GM12878 (cell line): Measurements from ENCODE around the gene ADAMTSL1. TPM values are rescaled to one million over a fixed set of nuclear protein-coding genes. Genes with fewer than 3 reads are reported as not detected.

ENCODE experiments used
- CTCF ChIP-seq, 3 experiments: IDR thresholded peaks in 2 of 3; conservative IDR thresholded peaks in 1 of 3; 2 replicates each; pipeline ENCODE4 v1.5.1; 2011; ENCODE audit warnings: low read depth in 3 of 3, low read length in 3 of 3, mild to moderate bottlenecking in 3 of 3, control low read depth in 2 of 3, moderate library complexity in 2 of 3, inconsistent platforms in 1 of 3, mixed read lengths in 1 of 3; ENCODE audit not compliant: control insufficient read depth in 2 of 3, insufficient read depth in 1 of 3; ENCODE audit errors: extremely low read depth in 1 of 3
- ETV6 ChIP-seq, 2 experiments: fragments of 450-650 bp in 1 of 2; IDR thresholded peaks in 1 of 2; conservative IDR thresholded peaks in 1 of 2; 2 replicates each; pipeline ENCODE4 v1.6.1; 2014; ENCODE audit warnings: antibody characterized with exemption in 1 of 2, borderline replicate concordance in 1 of 2, low read depth in 1 of 2, mild to moderate bottlenecking in 1 of 2, moderate library complexity in 1 of 2
- GABPA ChIP-seq: IDR thresholded peaks from 2 replicates; pipeline ENCODE4 v1.6.1; 2014; ENCODE audit warnings: antibody characterized with exemption, low read depth, mild to moderate bottlenecking, inconsistent platforms
- POLR2A ChIP-seq: IDR thresholded peaks from 2 replicates; pipeline ENCODE4 v1.6.1; 2011; ENCODE audit warnings: low read depth, mild to moderate bottlenecking, low read length
- RUNX3 ChIP-seq: IDR thresholded peaks from 2 replicates; pipeline ENCODE4 v1.6.1; 2012; ENCODE audit warnings: low read length, inconsistent platforms
- SUZ12 ChIP-seq: fragments of 200-600 bp; sonication (generic); IDR thresholded peaks from one replicate; pipeline ENCODE4 v1.6.1; 2018; ENCODE audit warnings: antibody characterized with exemption, mild to moderate bottlenecking; ENCODE audit not compliant: unreplicated experiment
- ZBTB4 ChIP-seq: fragments of 450-650 bp; formaldehyde crosslinking; IDR thresholded peaks from 2 replicates; pipeline ENCODE4 v1.4.0; 2022; ENCODE audit warnings: mild to moderate bottlenecking, moderate library complexity
- ZNF207 ChIP-seq: fragments of 450-650 bp; IDR thresholded peaks from 2 replicates; pipeline ENCODE4 v1.6.1; 2014; ENCODE audit warnings: antibody characterized with exemption, mild to moderate bottlenecking, borderline replicate concordance
- ZNF384 ChIP-seq: IDR thresholded peaks from 2 replicates; pipeline ENCODE4 v1.6.1; 2012; ENCODE audit warnings: low read depth, mild to moderate bottlenecking, low read length, improper control_type of control experiment, borderline replicate concordance
- polyA plus RNA-seq, 11 experiments: library from polyadenylated mRNA; depleted of rRNA in 4 of 11; unstranded in 6 of 11; stranded (reverse) in 5 of 11; fragments of >200 nt; fragmentation: Nextera tagmentation in 4 of 11; fragmentation: Illumina TruSeq in 1 of 11; extraction: Ambion mirVana in 4 of 11; extraction: Trizol in 1 of 11; gene quantifications; 1 replicate in 1 of 11; 2 replicates in 10 of 11; pipeline versions ENCODE4 v1.2.1 to v1.2.3, GENCODE V29; 2011 to 2016; ENCODE audit warnings: inconsistent platforms in 2 of 11, missing spikeins in 2 of 11, low read depth in 1 of 11
- total RNA-seq, 4 experiments: library from RNA; depleted of rRNA in 3 of 4; stranded (reverse); fragments of >200 nt in 3 of 4; fragmentation: Illumina TruSeq in 1 of 4; extraction: Trizol in 1 of 4; gene quantifications; 2 replicates each; pipeline versions ENCODE4 v1.2.1 to v1.2.3, GENCODE V29; 2013 to 2021

ADAMTSL1 gene
- total and polyA plus RNA-seq, 10 of the 15 experiments (the other 5 are each of a cell fraction or from before 2014, with no cell fraction given), result 0.01 to 0.10 (median 0.07) TPM; not detected in 6

- no peak for TF ChIP-seq GABPA
- TF ChIP-seq RUNX3, result no peak
- TF ChIP-seq ETV6 (conservative IDR thresholded peaks at IDR 0.05 in 1 of 2, IDR thresholded peaks at IDR 0.05 in 1 of 2; ENCODE audit: borderline replicate concordance in 1 of 2, low read depth in 1 of 2), result no peak
- no peak for TF ChIP-seq SUZ12
- no peak for TF ChIP-seq POLR2A
- no peak for TF ChIP-seq ZBTB4 (CRISPR knock-in tag)
- no peak for TF ChIP-seq ZNF384
- no peak for TF ChIP-seq CTCF (IDR thresholded peaks at IDR 0.05 in 2 of 3, conservative IDR thresholded peaks at IDR 0.05 in 1 of 3; ENCODE audit: control insufficient read depth in 2 of 3, extremely low read depth in 1 of 3, insufficient read depth in 1 of 3, low read depth in 3 of 3, low read length in 3 of 3)
- TF ChIP-seq ZNF207, result no peak
- TF ChIP-seq, all 136 proteins: peak for 0
These were observed 383.8 kb downstream of the ADAMTSL1 start (continued) for GRCh38 chr9:18857769-18858168.
